Non-pigmented ciliary epithelial cell (primary cell): ENCODE data around the gene BCAS2.

Experiments used
- DNase-seq: peaks from one replicate; pipeline ENCODE4 v3.0.0-alpha.2; 2010; ENCODE audit warnings: low read depth

BCAS2 gene

GRCh38 chr1:114558544-114558943 is 22.9 kb downstream of the BCAS2 start:
- no peak for DNase-seq

- DNase-seq: no peak
Measured at GRCh38 chr1:114554577-114554976, 26.8 kb downstream of the BCAS2 start.

GRCh38 chr1:114552106-114552639 is 29.2 kb downstream of the BCAS2 start:
- DNase-seq: no peak

- DNase-seq: no peak
Measured at GRCh38 chr1:114551400-114551799, 30.0 kb downstream of the BCAS2 start.

- no peak for DNase-seq
Measured at GRCh38 chr1:114550336-114550735, 31.1 kb downstream of the BCAS2 start.

- DNase-seq: no peak
Measured at GRCh38 chr1:114549137-114549536, 32.3 kb downstream of the BCAS2 start.

- no peak for DNase-seq
Measured at GRCh38 chr1:114547076-114547475, 34.3 kb downstream of the BCAS2 start.

GRCh38 chr1:114545796-114546195 is 35.6 kb downstream of the BCAS2 start:
- no peak for DNase-seq

- no peak for DNase-seq
Measured at GRCh38 chr1:114545315-114545714, 36.1 kb downstream of the BCAS2 start.

- DNase-seq: no peak
Measured at GRCh38 chr1:114540821-114541220, 40.6 kb downstream of the BCAS2 start.

GRCh38 chr1:114540272-114540671 is 41.1 kb downstream of the BCAS2 start:
- DNase-seq: no peak

- no peak for DNase-seq
Measured at GRCh38 chr1:114536043-114536442, 45.4 kb downstream of the BCAS2 start.

- no peak for DNase-seq
Measured at GRCh38 chr1:114535401-114535800, 46.0 kb downstream of the BCAS2 start.

GRCh38 chr1:114531094-114531493 is 50.3 kb downstream of the BCAS2 start:
- no peak for DNase-seq

GRCh38 chr1:114530224-114530623 is 51.2 kb downstream of the BCAS2 start:
- no peak for DNase-seq

- no peak for DNase-seq
Measured at GRCh38 chr1:114524944-114525343, 56.5 kb downstream of the BCAS2 start.

GRCh38 chr1:114522264-114522575 is 59.2 kb downstream of the BCAS2 start:
- no peak for DNase-seq

- DNase-seq: no peak
Measured at GRCh38 chr1:114521396-114522263, 59.8 kb downstream of the BCAS2 start.
